Lower leg skin (tissue), 4 donors: ENCODE results near the gene TLR2. TPM values are rescaled to one million over a fixed set of nuclear protein-coding genes. Genes with fewer than 3 reads are reported as not detected.

Experiments
- DNase-seq, 2 donors: peaks; one replicate each; pipeline ENCODE4 v3.0.0-alpha.2; 2019; ENCODE audit warnings: low spot score in 2 of 2
- H3K4me3 ChIP-seq: fragments of 200-600 bp; sonication (generic); 2 replicates; pipeline ENCODE4 v1.5.1; 2017; ENCODE audit warnings: mild to moderate bottlenecking, low read depth; ENCODE audit not compliant: poor library complexity, severe bottlenecking
- CTCF ChIP-seq, 3 donors: fragments of 450-650 bp; IDR thresholded peaks; one replicate each; pipeline ENCODE4 v1.5.1; 2016; ENCODE audit warnings: antibody characterized with exemption in 3 of 3, mild to moderate bottlenecking in 3 of 3, moderate library complexity in 2 of 3
- POLR2A ChIP-seq, 2 donors: fragments of 450-650 bp; IDR thresholded peaks; one replicate each; pipeline ENCODE4 v1.6.1; 2016 to 2017; ENCODE audit warnings: antibody characterized with exemption in 2 of 2, mild to moderate bottlenecking in 1 of 2, moderate library complexity in 1 of 2
- WGBS, 2 donors: methylation state at CpG; one replicate each; pipeline ENCODE4 v1.1.5; 2018; 5-methylcytosine and 5-hydroxymethylcytosine counted together
- intact Hi-C: fragments of 100-400 bp; cut with DNase I; formaldehyde crosslinking; loops from one replicate; pipeline ENCODE4 v1.15.0; 2023; ENCODE audit warnings: low total_unique reads
- total RNA-seq, 4 donors: library from RNA; depleted of rRNA; stranded (reverse); fragments of >200 nt; gene quantifications; one replicate each; pipeline ENCODE4 v1.1.0, GENCODE V29; 2016

The TLR2 gene
- total RNA-seq, 4 donors from 2014 or later: 5.0 to 11.7 (median 7.9) TPM

GRCh38 chr4:153638999-153639398, 45.1 kb upstream of the TLR2 start:
- no peak for DNase-seq
- intact Hi-C loops: loop anchor here (10.0 kb wide), 1 partner anchor 116 kb away; no protein-coding TSS in a partner anchor
- H3K4me3 ChIP-seq: no peak overlapping the region
- TF ChIP-seq CTCF (IDR thresholded peaks at IDR 0.05) (no peak), POLR2A (IDR thresholded peaks at IDR 0.05) (no peak)
- 87 to 90% methylated on average over 3 of the region's 3 CpGs for WGBS, 2 donors

- WGBS, 2 donors: 83 to 86% methylated on average over 23 of the region's 23 CpGs
- TF ChIP-seq POLR2A (IDR thresholded peaks at IDR 0.05) (no peak), CTCF (IDR thresholded peaks at IDR 0.05) (no peak)
- H3K4me3 ChIP-seq: no peak overlapping the region
- no peak for DNase-seq
- intact Hi-C loops: loop anchor here (10.0 kb wide), 1 partner anchor 115 kb away; no protein-coding TSS in a partner anchor
These were observed 44.0 kb upstream of the TLR2 start for GRCh38 chr4:153639833-153640802.

- intact Hi-C loops: no loop called here
- H3K4me3 ChIP-seq: no peak overlapping the region
- 79 to 81% methylated on average over 7 of the region's 7 CpGs for WGBS, 2 donors
- TF ChIP-seq POLR2A (IDR thresholded peaks at IDR 0.05) (no peak), CTCF (IDR thresholded peaks at IDR 0.05) (no peak)
- no peak for DNase-seq
These were observed 42.5 kb upstream of the TLR2 start for GRCh38 chr4:153641532-153641931.

- WGBS, 2 donors: 81 to 84% methylated on average over 9 of the region's 9 CpGs
- TF ChIP-seq CTCF (IDR thresholded peaks at IDR 0.05) (no peak), POLR2A (IDR thresholded peaks at IDR 0.05) (no peak)
- intact Hi-C loops: loop anchor here (1.0 kb wide), 1 partner anchor 299 kb away; the partner anchor contains the start of gene MND1
- no peak overlapping the region for H3K4me3 ChIP-seq
- no peak for DNase-seq
These were observed 40.4 kb upstream of the TLR2 start for GRCh38 chr4:153643406-153644383.

- WGBS, 2 donors: 89 to 94% methylated on average over 1 of the region's 1 CpG
- H3K4me3 ChIP-seq: no peak overlapping the region
- TF ChIP-seq CTCF (IDR thresholded peaks at IDR 0.05): no peak
- TF ChIP-seq POLR2A (IDR thresholded peaks at IDR 0.05): no peak
- DNase-seq: no peak
- intact Hi-C loops: no loop called here
These were observed 38.9 kb upstream of the TLR2 start for GRCh38 chr4:153645183-153645582.
